AG09309 (cell line): ENCODE results near the gene SLX9.

Experiments used
- DNase-seq: peaks from one replicate; pipeline ENCODE4 v3.0.0-alpha.2; 2010; ENCODE audit warnings: low read depth
- H3K4me3 ChIP-seq: 2 replicates; pipeline ENCODE4 v1.5.1; 2011; ENCODE audit warnings: mild to moderate bottlenecking, low read depth, low read length, moderate library complexity; ENCODE audit not compliant: control insufficient read depth
- TF ChIP-seq, protein P1 (sequence below): IDR thresholded peaks from 2 replicates; pipeline ENCODE4 v1.5.1; 2011; ENCODE audit warnings: mild to moderate bottlenecking, low read depth, low read length, inconsistent platforms; ENCODE audit not compliant: insufficient read depth, control insufficient read depth; ENCODE audit errors: missing control alignments

Gene SLX9

GRCh38 chr21:44918107-44918470, 21.7 kb upstream of the SLX9 start:
- no peak for DNase-seq
- TF ChIP-seq, protein P1, sequence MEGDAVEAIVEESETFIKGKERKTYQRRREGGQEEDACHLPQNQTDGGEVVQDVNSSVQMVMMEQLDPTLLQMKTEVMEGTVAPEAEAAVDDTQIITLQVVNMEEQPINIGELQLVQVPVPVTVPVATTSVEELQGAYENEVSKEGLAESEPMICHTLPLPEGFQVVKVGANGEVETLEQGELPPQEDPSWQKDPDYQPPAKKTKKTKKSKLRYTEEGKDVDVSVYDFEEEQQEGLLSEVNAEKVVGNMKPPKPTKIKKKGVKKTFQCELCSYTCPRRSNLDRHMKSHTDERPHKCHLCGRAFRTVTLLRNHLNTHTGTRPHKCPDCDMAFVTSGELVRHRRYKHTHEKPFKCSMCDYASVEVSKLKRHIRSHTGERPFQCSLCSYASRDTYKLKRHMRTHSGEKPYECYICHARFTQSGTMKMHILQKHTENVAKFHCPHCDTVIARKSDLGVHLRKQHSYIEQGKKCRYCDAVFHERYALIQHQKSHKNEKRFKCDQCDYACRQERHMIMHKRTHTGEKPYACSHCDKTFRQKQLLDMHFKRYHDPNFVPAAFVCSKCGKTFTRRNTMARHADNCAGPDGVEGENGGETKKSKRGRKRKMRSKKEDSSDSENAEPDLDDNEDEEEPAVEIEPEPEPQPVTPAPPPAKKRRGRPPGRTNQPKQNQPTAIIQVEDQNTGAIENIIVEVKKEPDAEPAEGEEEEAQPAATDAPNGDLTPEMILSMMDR: no peak
- H3K4me3 ChIP-seq: no peak overlapping the region

GRCh38 chr21:44918581-44919033, 21.2 kb upstream of the SLX9 start:
- H3K4me3 ChIP-seq: no peak overlapping the region
- DNase-seq: no peak
- TF ChIP-seq, protein P1: no peak

DNA sequence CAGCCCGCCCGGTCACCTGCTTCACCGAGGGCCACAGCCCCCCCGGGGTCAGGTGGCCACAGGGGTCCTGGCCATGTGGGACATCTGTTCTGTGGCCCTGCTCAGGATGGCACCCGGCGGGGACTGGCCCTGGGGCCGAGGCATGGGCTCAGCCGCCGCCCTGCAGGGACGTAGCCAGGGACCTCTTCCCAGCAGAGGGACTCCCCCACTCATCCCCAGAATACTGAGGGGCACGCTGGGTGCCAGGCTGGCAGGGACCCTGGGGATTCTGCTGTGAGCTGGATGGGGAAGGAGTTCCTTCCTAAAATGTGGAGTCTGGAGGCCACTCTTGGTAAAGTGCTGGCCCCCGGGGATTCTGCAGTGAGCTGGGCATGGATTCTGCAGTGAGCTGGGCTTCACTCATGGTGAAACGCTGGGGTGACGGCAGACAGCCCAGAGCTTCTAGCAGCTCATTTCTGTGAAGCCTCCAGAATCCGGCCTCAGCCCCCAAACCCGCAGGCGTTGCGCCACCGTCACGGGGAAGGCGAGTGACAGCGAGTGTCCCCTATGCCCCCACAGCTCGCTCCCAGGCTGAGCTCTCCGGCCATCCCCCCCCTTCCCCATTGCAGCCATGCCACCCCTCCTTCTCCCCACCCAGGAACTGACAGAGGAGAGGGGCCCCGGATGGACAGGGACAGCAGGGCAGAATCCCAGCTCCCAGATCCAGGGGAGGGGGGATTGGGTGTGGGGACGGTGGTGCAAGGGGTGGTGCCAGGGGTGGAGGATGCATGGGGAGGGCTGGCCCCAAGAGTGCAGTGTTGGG, 20.5 kb upstream of the SLX9 start:
- DNase-seq: no peak
- TF ChIP-seq, protein P1: no peak
- H3K4me3 ChIP-seq: no peak overlapping the region

GRCh38 chr21:44919913-44920693, 19.7 kb upstream of the SLX9 start:
- TF ChIP-seq, protein P1: no peak
- no peak for DNase-seq
- no peak overlapping the region for H3K4me3 ChIP-seq

- TF ChIP-seq, protein P1: no peak
- H3K4me3 ChIP-seq: no peak within 1 kb of the TSS
- no peak for DNase-seq
Measured at GRCh38 chr21:44920694-44921604, 18.9 kb upstream of the SLX9 start, which contains the start of gene ITGB2. Gene ITGB2, minus strand, starts transcription at chr21:44920899. Its CDS starts 10,117 bp downstream, at chr21:44910782.

DNA sequence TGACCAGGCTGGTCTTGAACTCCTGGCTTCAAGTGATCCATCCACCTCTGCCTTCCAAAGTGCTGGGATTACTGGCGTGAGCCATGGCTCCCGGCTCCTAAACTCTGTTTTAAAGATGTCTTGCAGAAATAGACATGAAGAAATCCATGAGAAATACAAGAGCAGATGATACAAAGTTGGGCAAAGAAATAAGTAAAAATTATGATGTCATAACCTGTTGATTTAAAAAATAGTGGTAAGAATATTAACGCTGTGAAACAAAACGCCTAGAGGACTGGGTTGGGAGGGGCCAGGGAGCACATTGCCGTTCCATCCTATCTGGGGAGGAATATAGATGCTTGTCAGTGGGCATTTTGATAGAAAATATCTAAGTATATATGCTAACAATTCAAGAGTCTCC, 17.9 kb upstream of the SLX9 start:
- no peak for DNase-seq
- TF ChIP-seq, protein P1: no peak

More for the DNA sequence above, 17.9 kb upstream of the SLX9 start:
- H3K4me3 ChIP-seq: no peak overlapping the region
